HEK293 (cell line): ENCODE measurements around the gene CTPS2.
"Not testable (repeated sequence)": the region's sequence is repeated elsewhere in the genome, so short reads cannot be mapped to it uniquely, and the experiment has no call there.

Experiments
- CTCF ChIA-PET: fragments of 350-600 bp; formaldehyde crosslinking; extraction: SDS; loops from one replicate; lab custom pipeline; 2021; ENCODE audit warnings: antibody characterized with exemption; lab: Yijun Ruan, JAX
- POLR2A ChIA-PET: fragments of 300-600 bp; formaldehyde crosslinking; extraction: SDS; loops from one replicate; lab custom pipeline; 2020; ENCODE audit warnings: antibody characterized with exemption, inconsistent platforms; lab: Yijun Ruan, JAX
- H3K27ac ChIP-seq: fragments of 200-500 bp; sonication (Bioruptor generic); 2 replicates; pipeline ENCODE4 v1.5.1; 2014; ENCODE audit warnings: low read depth, low read length, control low read depth, inconsistent platforms; ENCODE audit errors: extremely low read depth
- H3K36me3 ChIP-seq, 2 experiments: fragments of 200-500 bp in 1 of 2; sonication (Bioruptor generic) in 1 of 2; 1 replicate in 1 of 2; 2 replicates in 1 of 2; pipeline ENCODE4 v1.5.1; 2014 to 2017; ENCODE audit warnings: inconsistent platforms in 2 of 2, low read length in 2 of 2; ENCODE audit not compliant: control insufficient read depth in 2 of 2, insufficient read depth in 1 of 2
- H3K4me1 ChIP-seq: fragments of 200-500 bp; sonication (Bioruptor generic); 2 replicates; pipeline ENCODE4 v1.5.1; 2014; ENCODE audit warnings: mild to moderate bottlenecking, low read length, inconsistent platforms; ENCODE audit not compliant: control insufficient read depth, insufficient read depth
- H3K4me3 ChIP-seq: 2 replicates; pipeline ENCODE4 v1.5.1; 2011; ENCODE audit warnings: low read depth, mild to moderate bottlenecking, control low read depth, low read length, moderate library complexity
- H3K9me3 ChIP-seq: fragments of 200-500 bp; sonication (Bioruptor generic); 2 replicates; pipeline ENCODE4 v1.5.1; 2014; ENCODE audit warnings: low read depth, low read length, inconsistent platforms; ENCODE audit not compliant: control insufficient read depth, insufficient read depth
- PRDM2 ChIP-seq: fragments of 450-650 bp; formaldehyde crosslinking; IDR thresholded peaks from 2 replicates; pipeline ENCODE4 v1.5.1; 2016; ENCODE audit warnings: missing biosample characterization, missing genetic modification characterization, borderline replicate concordance
- RBAK ChIP-seq: fragments of 450-650 bp; formaldehyde crosslinking; IDR thresholded peaks from 2 replicates; pipeline ENCODE4 v1.5.1; 2016; ENCODE audit warnings: missing biosample characterization, missing genetic modification characterization
- SCRT1 ChIP-seq: fragments of 450-650 bp; formaldehyde crosslinking; IDR thresholded peaks from 2 replicates; pipeline ENCODE4 v1.5.1; 2016; ENCODE audit warnings: missing biosample characterization, missing genetic modification characterization, borderline replicate concordance
- SCRT2 ChIP-seq: fragments of 450-650 bp; formaldehyde crosslinking; IDR thresholded peaks from 2 replicates; pipeline ENCODE4 v1.5.1; 2016; ENCODE audit warnings: missing biosample characterization, missing genetic modification characterization
- TCF7L2 ChIP-seq: IDR thresholded peaks from 2 replicates; pipeline ENCODE4 v1.6.1; 2011; ENCODE audit warnings: low read depth, mild to moderate bottlenecking, inconsistent platforms, low read length, moderate library complexity, borderline replicate concordance
- ZFP69B ChIP-seq: fragments of 450-650 bp; formaldehyde crosslinking; IDR thresholded peaks from 2 replicates; pipeline ENCODE4 v1.5.1; 2016; ENCODE audit warnings: missing biosample characterization, missing genetic modification characterization
- ZNF48 ChIP-seq: fragments of 450-650 bp; formaldehyde crosslinking; IDR thresholded peaks from 2 replicates; pipeline ENCODE4 v1.5.1; 2016; ENCODE audit warnings: missing biosample characterization, missing genetic modification characterization
- ZNF513 ChIP-seq: fragments of 450-650 bp; IDR thresholded peaks from 2 replicates; pipeline ENCODE4 v1.5.1; 2018; ENCODE audit warnings: missing biosample characterization, missing genetic modification characterization

CTPS2 gene

GRCh38 chrX:16718824-16719333, 6.4 kb upstream of the CTPS2 start (continued):
- TF ChIP-seq ZFP69B (tag by site-specific recombination): 0 out of 2 replicates have a peak, but pooled peaks have one; percentile 16
- TF ChIP-seq ZNF513 (tag by site-specific recombination): 0 out of 2 replicates have a peak, but pooled peaks have one; percentile 7
- TF ChIP-seq, all 188 proteins: peak for 5

- H3K36me3 ChIP-seq, POLR2A ChIA-PET, H3K4me1 ChIP-seq, H3K4me3 ChIP-seq, H3K9me3 ChIP-seq, CTCF ChIA-PET, H3K27ac ChIP-seq: not testable (repeated sequence)
Observed at GRCh38 chrX:16716451-16716850, 4.0 kb upstream of the CTPS2 start.

GRCh38 chrX:16715638-16716037, 3.2 kb upstream of the CTPS2 start:
- H3K4me1 ChIP-seq, H3K9me3 ChIP-seq, H3K36me3 ChIP-seq, H3K27ac ChIP-seq, H3K4me3 ChIP-seq, POLR2A ChIA-PET: not testable (repeated sequence)
- peak; percentile 68 for TF ChIP-seq SCRT2
- TF ChIP-seq SCRT1 (tag by site-specific recombination): peak; percentile 70
- CTCF ChIA-PET: interaction anchor here (0.8 kb wide), 1 partner anchor 1217 kb away, joined by 6 read pairs; no protein-coding TSS in a partner anchor

- ChIA-PET CTCF (no interaction called here), POLR2A (no interaction called here)
Observed at GRCh38 chrX:16714504-16714903, 2.0 kb upstream of the CTPS2 start.

More at GRCh38 chrX:16714504-16714903, 2.0 kb upstream of the CTPS2 start:
- Histone ChIP-seq H3K9me3 (no peaks in the 10 kb centered on the region), H3K36me3 (no peaks in the 10 kb centered on the region; a peak in 1 of 3 replicates), H3K27ac (no peak overlapping the region), H3K4me3 (no peak overlapping the region), H3K4me1 (no peaks in the 10 kb centered on the region)
- TF ChIP-seq TCF7L2: no peak
- no peak for TF ChIP-seq PRDM2 (tag by site-specific recombination)
- no peak for TF ChIP-seq ZNF48 (tag by site-specific recombination)
- no peak for TF ChIP-seq RBAK (tag by site-specific recombination)
